SK-N-SH treated with all-trans-retinoic acid at 6 μM for 48 hours (cell line): ENCODE data around the gene AGBL1.

Experiments
- ATAC-seq: fragments of 200-7000 bp; cut with Tn5 transposase; 3 replicates; pipeline ENCODE4 v1.9.1; 2020; ENCODE audit warnings: mild to moderate bottlenecking, moderate library complexity
- ARNTL ChIP-seq: fragments of 450-650 bp; formaldehyde crosslinking; IDR thresholded peaks from 2 replicates; pipeline ENCODE4 v1.5.0; 2020; ENCODE audit warnings: low read depth, mild to moderate bottlenecking, moderate library complexity, borderline replicate concordance
- BACH2 ChIP-seq: fragments of 250-450 bp; sonication (Bioruptor Pico); IDR thresholded peaks from 2 replicates; pipeline ENCODE4 v1.9.0; 2021; ENCODE audit warnings: mild to moderate bottlenecking, borderline replicate concordance
- CREB5 ChIP-seq: fragments of 250-450 bp; sonication (Bioruptor Pico); IDR thresholded peaks from 2 replicates; pipeline ENCODE4 v1.5.1; 2020; ENCODE audit warnings: low read depth, mild to moderate bottlenecking, moderate library complexity
- CSDC2 ChIP-seq: fragments of 250-450 bp; sonication (Bioruptor Pico); IDR thresholded peaks from 2 replicates; pipeline ENCODE4 v1.5.0; 2020; ENCODE audit warnings: mild to moderate bottlenecking, moderate library complexity
- ESRRG ChIP-seq: fragments of 250-450 bp; sonication (Bioruptor Pico); IDR thresholded peaks from 2 replicates; pipeline ENCODE4 v1.6.1; 2021; ENCODE audit warnings: mild to moderate bottlenecking
- GLIS3 ChIP-seq: fragments of 250-450 bp; sonication (Bioruptor Pico); IDR thresholded peaks from 2 replicates; pipeline ENCODE4 v1.5.0; 2020; ENCODE audit warnings: mild to moderate bottlenecking, moderate library complexity
- ISL1 ChIP-seq: fragments of 250-450 bp; sonication (Bioruptor Pico); IDR thresholded peaks from 2 replicates; pipeline ENCODE4 v2.1.2; 2022; ENCODE audit warnings: mild to moderate bottlenecking, moderate library complexity
- OSR1 ChIP-seq: fragments of 250-450 bp; sonication (Bioruptor Pico); IDR thresholded peaks from 2 replicates; pipeline ENCODE4 v1.8.0; 2022; ENCODE audit warnings: moderate library complexity, mild to moderate bottlenecking, inconsistent platforms
- PATZ1 ChIP-seq: fragments of 250-450 bp; sonication (Bioruptor Pico); IDR thresholded peaks from 2 replicates; pipeline ENCODE4 v1.8.0; 2020; ENCODE audit warnings: mild to moderate bottlenecking, moderate library complexity, borderline replicate concordance
- PPARA ChIP-seq: fragments of 250-450 bp; sonication (Bioruptor Pico); IDR thresholded peaks from 2 replicates; pipeline ENCODE4 v1.5.0; 2020; ENCODE audit warnings: mild to moderate bottlenecking, borderline replicate concordance
- RARB ChIP-seq: fragments of 250-450 bp; sonication (Bioruptor Pico); IDR thresholded peaks from 2 replicates; pipeline ENCODE4 v1.8.0; 2021; ENCODE audit warnings: mild to moderate bottlenecking, moderate library complexity
- SNAI2 ChIP-seq: fragments of 250-450 bp; sonication (Bioruptor Pico); IDR thresholded peaks from 2 replicates; pipeline ENCODE4 v1.5.0; 2020; ENCODE audit warnings: mild to moderate bottlenecking, moderate library complexity
- TCF4 ChIP-seq: fragments of 250-450 bp; sonication (Bioruptor Pico); IDR thresholded peaks from 2 replicates; pipeline ENCODE4 v1.8.0; 2021; ENCODE audit warnings: mild to moderate bottlenecking, moderate library complexity, borderline replicate concordance
- TOX ChIP-seq: fragments of 250-450 bp; sonication (Bioruptor Pico); IDR thresholded peaks from 2 replicates; pipeline ENCODE4 v1.8.0; 2021; ENCODE audit warnings: mild to moderate bottlenecking, moderate library complexity, borderline replicate concordance
- ZFP3 ChIP-seq: fragments of 250-450 bp; sonication (Bioruptor Pico); IDR thresholded peaks from 2 replicates; pipeline ENCODE4 v1.5.0; 2020; ENCODE audit warnings: mild to moderate bottlenecking, moderate library complexity
- ZNF565 ChIP-seq: fragments of 450-650 bp; formaldehyde crosslinking; conservative IDR thresholded peaks from 2 replicates; pipeline ENCODE4 v1.5.0; 2020; ENCODE audit warnings: low read depth, mild to moderate bottlenecking, moderate library complexity
- ZNF70 ChIP-seq: fragments of 450-650 bp; formaldehyde crosslinking; IDR thresholded peaks from 2 replicates; pipeline ENCODE4 v1.5.0; 2020; ENCODE audit warnings: mild to moderate bottlenecking, moderate library complexity
- ZNF8 ChIP-seq: fragments of 450-650 bp; formaldehyde crosslinking; IDR thresholded peaks from 2 replicates; pipeline ENCODE4 v1.5.0; 2020; ENCODE audit warnings: mild to moderate bottlenecking, moderate library complexity
- TF ChIP-seq, protein P1 (sequence below): fragments of 250-450 bp; sonication (Bioruptor Pico); IDR thresholded peaks from 2 replicates; pipeline ENCODE4 v1.8.0; 2021; ENCODE audit warnings: low read depth, mild to moderate bottlenecking, moderate library complexity, borderline replicate concordance
- TF ChIP-seq, protein P2 (sequence below): fragments of 250-450 bp; sonication (Bioruptor Pico); IDR thresholded peaks from 2 replicates; pipeline ENCODE4 v1.5.0; 2020; ENCODE audit warnings: mild to moderate bottlenecking, moderate library complexity

The AGBL1 gene

DNA sequence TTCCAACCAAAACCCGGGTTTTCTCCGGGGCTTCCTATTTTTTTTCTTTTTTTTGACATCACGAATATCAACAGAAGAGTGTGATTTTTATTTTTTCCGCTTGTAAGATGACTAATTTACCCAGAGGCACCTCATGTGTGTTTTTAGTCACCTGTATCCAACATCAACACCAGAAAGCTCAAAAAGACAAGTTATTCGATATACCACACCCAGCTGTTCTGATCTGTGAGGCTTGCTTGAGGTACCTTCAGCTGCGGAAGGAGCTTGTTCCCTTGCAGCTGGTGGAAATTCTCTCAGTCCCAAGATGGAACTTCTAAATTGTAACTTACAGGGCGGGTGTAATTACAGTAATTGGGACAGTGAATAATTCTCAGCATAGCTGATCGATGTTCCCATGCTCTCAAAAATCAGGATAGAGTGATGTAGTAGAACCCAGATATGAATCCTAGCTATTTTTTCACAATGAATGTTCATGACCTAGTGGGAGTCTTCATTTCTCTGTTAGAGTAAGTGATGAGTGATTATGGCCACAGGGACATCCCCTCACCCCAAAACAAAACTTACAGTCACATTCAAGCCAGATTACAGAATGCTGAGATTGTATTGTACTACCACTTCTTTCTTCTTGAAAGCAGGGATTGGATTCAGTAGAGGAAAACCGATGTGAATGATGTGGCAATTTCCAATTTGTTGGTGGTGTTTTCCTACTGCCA, 232.1 kb downstream of the AGBL1 start (continued):
- no peak for TF ChIP-seq PPARA (CRISPR knock-in tag)
- TF ChIP-seq ARNTL (CRISPR knock-in tag): no peak
- no peak for TF ChIP-seq CREB5
- TF ChIP-seq ZFP3 (CRISPR knock-in tag): no peak

DNA sequence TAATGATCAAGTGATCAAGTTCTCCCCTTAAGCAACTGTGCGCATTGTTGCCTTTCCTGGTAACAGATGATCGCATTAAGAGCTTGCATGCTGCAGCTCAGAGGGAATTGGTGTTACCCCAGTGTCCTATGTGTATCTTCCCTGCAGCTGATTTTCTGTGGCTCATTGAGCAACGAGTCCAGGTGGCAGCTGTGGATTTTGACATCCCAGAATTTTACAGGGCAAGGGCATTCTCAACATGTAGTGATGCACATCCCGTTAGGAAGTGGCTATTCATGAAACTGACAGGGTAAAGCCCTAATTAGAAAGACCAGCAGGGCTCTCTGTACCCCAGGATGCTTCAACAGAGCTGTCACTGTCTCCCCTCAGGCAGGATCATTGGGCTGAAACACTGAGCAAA, 232.8 kb downstream of the AGBL1 start:
- ATAC-seq: no peak
- TF ChIP-seq, protein P1, sequence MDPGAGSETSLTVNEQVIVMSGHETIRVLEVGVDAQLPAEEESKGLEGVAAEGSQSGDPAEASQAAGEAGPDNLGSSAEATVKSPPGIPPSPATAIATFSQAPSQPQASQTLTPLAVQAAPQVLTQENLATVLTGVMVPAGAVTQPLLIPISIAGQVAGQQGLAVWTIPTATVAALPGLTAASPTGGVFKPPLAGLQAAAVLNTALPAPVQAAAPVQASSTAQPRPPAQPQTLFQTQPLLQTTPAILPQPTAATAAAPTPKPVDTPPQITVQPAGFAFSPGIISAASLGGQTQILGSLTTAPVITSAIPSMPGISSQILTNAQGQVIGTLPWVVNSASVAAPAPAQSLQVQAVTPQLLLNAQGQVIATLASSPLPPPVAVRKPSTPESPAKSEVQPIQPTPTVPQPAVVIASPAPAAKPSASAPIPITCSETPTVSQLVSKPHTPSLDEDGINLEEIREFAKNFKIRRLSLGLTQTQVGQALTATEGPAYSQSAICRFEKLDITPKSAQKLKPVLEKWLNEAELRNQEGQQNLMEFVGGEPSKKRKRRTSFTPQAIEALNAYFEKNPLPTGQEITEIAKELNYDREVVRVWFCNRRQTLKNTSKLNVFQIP (CRISPR knock-in tag): no peak
- TF ChIP-seq TCF4 (no peak), CREB5 (no peak), CSDC2 (CRISPR knock-in tag) (no peak), BACH2 (CRISPR knock-in tag) (no peak), ISL1 (no peak), ZNF8 (CRISPR knock-in tag) (no peak), ZFP3 (CRISPR knock-in tag) (no peak), PPARA (CRISPR knock-in tag) (no peak), ZNF70 (CRISPR knock-in tag) (no peak), ZNF565 (CRISPR knock-in tag) (no peak), SNAI2 (CRISPR knock-in tag) (no peak), PATZ1 (CRISPR knock-in tag) (no peak), ESRRG (CRISPR knock-in tag) (no peak), TOX (CRISPR knock-in tag) (no peak), ARNTL (CRISPR knock-in tag) (no peak), GLIS3 (CRISPR knock-in tag) (no peak)
- TF ChIP-seq, protein P2, sequence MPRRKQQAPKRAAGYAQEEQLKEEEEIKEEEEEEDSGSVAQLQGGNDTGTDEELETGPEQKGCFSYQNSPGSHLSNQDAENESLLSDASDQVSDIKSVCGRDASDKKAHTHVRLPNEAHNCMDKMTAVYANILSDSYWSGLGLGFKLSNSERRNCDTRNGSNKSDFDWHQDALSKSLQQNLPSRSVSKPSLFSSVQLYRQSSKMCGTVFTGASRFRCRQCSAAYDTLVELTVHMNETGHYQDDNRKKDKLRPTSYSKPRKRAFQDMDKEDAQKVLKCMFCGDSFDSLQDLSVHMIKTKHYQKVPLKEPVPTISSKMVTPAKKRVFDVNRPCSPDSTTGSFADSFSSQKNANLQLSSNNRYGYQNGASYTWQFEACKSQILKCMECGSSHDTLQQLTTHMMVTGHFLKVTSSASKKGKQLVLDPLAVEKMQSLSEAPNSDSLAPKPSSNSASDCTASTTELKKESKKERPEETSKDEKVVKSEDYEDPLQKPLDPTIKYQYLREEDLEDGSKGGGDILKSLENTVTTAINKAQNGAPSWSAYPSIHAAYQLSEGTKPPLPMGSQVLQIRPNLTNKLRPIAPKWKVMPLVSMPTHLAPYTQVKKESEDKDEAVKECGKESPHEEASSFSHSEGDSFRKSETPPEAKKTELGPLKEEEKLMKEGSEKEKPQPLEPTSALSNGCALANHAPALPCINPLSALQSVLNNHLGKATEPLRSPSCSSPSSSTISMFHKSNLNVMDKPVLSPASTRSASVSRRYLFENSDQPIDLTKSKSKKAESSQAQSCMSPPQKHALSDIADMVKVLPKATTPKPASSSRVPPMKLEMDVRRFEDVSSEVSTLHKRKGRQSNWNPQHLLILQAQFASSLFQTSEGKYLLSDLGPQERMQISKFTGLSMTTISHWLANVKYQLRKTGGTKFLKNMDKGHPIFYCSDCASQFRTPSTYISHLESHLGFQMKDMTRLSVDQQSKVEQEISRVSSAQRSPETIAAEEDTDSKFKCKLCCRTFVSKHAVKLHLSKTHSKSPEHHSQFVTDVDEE (CRISPR knock-in tag): no peak

GRCh38 chr15:86316216-86316615, 236.5 kb downstream of the AGBL1 start:
- ATAC-seq: no peak
- TF ChIP-seq BACH2 (CRISPR knock-in tag) (no peak), PATZ1 (CRISPR knock-in tag) (no peak), TOX (CRISPR knock-in tag) (no peak), ZFP3 (CRISPR knock-in tag) (no peak), ZNF8 (CRISPR knock-in tag) (no peak), ZNF565 (CRISPR knock-in tag) (no peak), CSDC2 (CRISPR knock-in tag) (no peak), GLIS3 (CRISPR knock-in tag) (no peak), ZNF70 (CRISPR knock-in tag) (no peak), PPARA (CRISPR knock-in tag) (no peak), OSR1 (CRISPR knock-in tag) (no peak), RARB (CRISPR knock-in tag) (no peak)
- TF ChIP-seq, protein P1 (CRISPR knock-in tag): no peak
- TF ChIP-seq, protein P2 (CRISPR knock-in tag): no peak
